Transverse colon (tissue), 4 donors: ENCODE measurements around the gene GPC6. TPM values are rescaled to one million over a fixed set of nuclear protein-coding genes. Genes with fewer than 3 reads are reported as not detected.

Experiments
- DNase-seq: peaks from one replicate; pipeline ENCODE4 v3.0.0-alpha.2; 2019
- H3K27ac ChIP-seq, 4 donors: fragments of 200-600 bp; sonication (generic); 2 replicates each; pipeline ENCODE4 v1.5.1; 2016 to 2018; ENCODE audit warnings: inconsistent platforms in 4 of 4
- H3K27me3 ChIP-seq: fragments of 200-600 bp; sonication (generic); 2 replicates; pipeline ENCODE4 v1.5.1; 2017; ENCODE audit warnings: inconsistent platforms
- H3K36me3 ChIP-seq, 4 donors: fragments of 200-600 bp; sonication (generic); 2 replicates each; pipeline ENCODE4 v1.5.1; 2017 to 2019; ENCODE audit warnings: inconsistent platforms in 4 of 4
- H3K4me1 ChIP-seq, 4 donors: fragments of 200-600 bp; sonication (generic); 2 replicates each; pipeline ENCODE4 v1.5.1; 2017 to 2020; ENCODE audit warnings: inconsistent platforms in 4 of 4
- H3K4me3 ChIP-seq, 4 donors: fragments of 200-600 bp; sonication (generic); 1 replicate in 1 of 4; 2 replicates in 3 of 4; pipeline versions ENCODE4 v1.5.1 to v1.6.1; 2017 to 2019; ENCODE audit warnings: inconsistent platforms in 4 of 4
- H3K9me3 ChIP-seq, 2 donors: fragments of 200-600 bp; sonication (generic); 2 replicates each; pipeline ENCODE4 v1.5.1; 2017 to 2019; ENCODE audit warnings: inconsistent platforms in 2 of 2
- EP300 ChIP-seq: sonication (generic); formaldehyde crosslinking; IDR thresholded peaks from one replicate; pipeline ENCODE4 v1.6.1; 2017; ENCODE audit warnings: antibody characterized with exemption, low read depth
- POLR2A ChIP-seq: fragments of 450-650 bp; IDR thresholded peaks from one replicate; pipeline ENCODE4 v1.6.1; 2016; ENCODE audit warnings: antibody characterized with exemption, mild to moderate bottlenecking, moderate library complexity
- POLR2AphosphoS5 ChIP-seq, 3 donors: sonication (generic); formaldehyde crosslinking; IDR thresholded peaks; one replicate each; pipeline ENCODE4 v1.6.1; 2016; ENCODE audit warnings: antibody characterized with exemption in 3 of 3
- WGBS, 2 donors: methylation state at CpG; one replicate each; pipeline ENCODE4 v1.1.5; 2018; ENCODE audit warnings: low coverage in 1 of 2; 5-methylcytosine and 5-hydroxymethylcytosine counted together
- in situ Hi-C, 4 donors: fragments of 200-750 bp; cut with MboI; loops; one replicate each; pipeline versions ENCODE4 v1.15.0 to v1.15.1; 2017; ENCODE audit warnings: low sequenced_read_pairs in 3 of 4, low pct_ligation_motif_present in 1 of 4, low pct_unique_long_range_greater_than_20kb in 1 of 4
- intact Hi-C: fragments of 100-400 bp; cut with DNase I; formaldehyde crosslinking; loops from one replicate; pipeline ENCODE4 v1.15.1; 2023; ENCODE audit warnings: low total_unique reads
- total RNA-seq, 4 donors: library from RNA; depleted of rRNA; stranded (reverse); fragments of >200 nt; gene quantifications; one replicate each; pipeline ENCODE4 v1.1.0, GENCODE V29; 2016
- TF ChIP-seq, protein P1 (sequence below), 5 experiments: fragments of 200-600 bp in 3 of 5; fragments of 450-650 bp in 2 of 5; sonication (generic) in 3 of 5; IDR thresholded peaks; 1 replicate in 2 of 5; 2 replicates in 3 of 5; pipeline ENCODE4 v1.5.1; 2016 to 2017; ENCODE audit warnings: antibody characterized with exemption in 5 of 5, inconsistent platforms in 3 of 5, mild to moderate bottlenecking in 2 of 5, moderate library complexity in 1 of 5

The GPC6 gene
- total RNA-seq, 4 donors from 2014 or later = 0.75 to 5.7 (median 4.0) TPM

- Histone ChIP-seq H3K4me3 (no peak overlapping the region), H3K27ac (no peak overlapping the region), H3K9me3 (no peaks in the 10 kb centered on the region), H3K27me3 (no peaks in the 10 kb centered on the region), H3K36me3 (no peaks in the 10 kb centered on the region), H3K4me1 (no peaks in the 10 kb centered on the region)
- intact Hi-C loops (no loop called here), in situ Hi-C loops (no loop called here)
- 29 to 47% methylated on average over 1 to 2 of the region's 2 CpGs for WGBS, 2 donors
- no peak for DNase-seq
- TF ChIP-seq POLR2A = no peak
- TF ChIP-seq POLR2AphosphoS5 (IDR thresholded peaks at IDR 0.05) = no peak
- TF ChIP-seq, protein P1, sequence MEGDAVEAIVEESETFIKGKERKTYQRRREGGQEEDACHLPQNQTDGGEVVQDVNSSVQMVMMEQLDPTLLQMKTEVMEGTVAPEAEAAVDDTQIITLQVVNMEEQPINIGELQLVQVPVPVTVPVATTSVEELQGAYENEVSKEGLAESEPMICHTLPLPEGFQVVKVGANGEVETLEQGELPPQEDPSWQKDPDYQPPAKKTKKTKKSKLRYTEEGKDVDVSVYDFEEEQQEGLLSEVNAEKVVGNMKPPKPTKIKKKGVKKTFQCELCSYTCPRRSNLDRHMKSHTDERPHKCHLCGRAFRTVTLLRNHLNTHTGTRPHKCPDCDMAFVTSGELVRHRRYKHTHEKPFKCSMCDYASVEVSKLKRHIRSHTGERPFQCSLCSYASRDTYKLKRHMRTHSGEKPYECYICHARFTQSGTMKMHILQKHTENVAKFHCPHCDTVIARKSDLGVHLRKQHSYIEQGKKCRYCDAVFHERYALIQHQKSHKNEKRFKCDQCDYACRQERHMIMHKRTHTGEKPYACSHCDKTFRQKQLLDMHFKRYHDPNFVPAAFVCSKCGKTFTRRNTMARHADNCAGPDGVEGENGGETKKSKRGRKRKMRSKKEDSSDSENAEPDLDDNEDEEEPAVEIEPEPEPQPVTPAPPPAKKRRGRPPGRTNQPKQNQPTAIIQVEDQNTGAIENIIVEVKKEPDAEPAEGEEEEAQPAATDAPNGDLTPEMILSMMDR (IDR thresholded peaks at IDR 0.05) = no peak
- no peak for TF ChIP-seq EP300
Observed at GRCh38 chr13:94272038-94272437, 1045.4 kb downstream of the GPC6 start.

- H3K9me3 ChIP-seq = no peaks in the 10 kb centered on the region
- WGBS, 2 donors = 69 to 76% methylated on average over 3 of the region's 3 CpGs
- DNase-seq = no peak
- intact Hi-C loops = no loop called here
- H3K27me3 ChIP-seq = no peaks in the 10 kb centered on the region
- H3K4me3 ChIP-seq = no peak overlapping the region
- in situ Hi-C loops = no loop called here
- no peaks in the 10 kb centered on the region for H3K4me1 ChIP-seq
- TF ChIP-seq, protein P1 (IDR thresholded peaks at IDR 0.05) = no peak
- no peak for TF ChIP-seq POLR2A
- TF ChIP-seq EP300 = no peak
- TF ChIP-seq POLR2AphosphoS5 (IDR thresholded peaks at IDR 0.05) = no peak
- H3K27ac ChIP-seq = no peak overlapping the region
- no peaks in the 10 kb centered on the region for H3K36me3 ChIP-seq
Observed at GRCh38 chr13:94280349-94280748, 1053.7 kb downstream of the GPC6 start.

DNA sequence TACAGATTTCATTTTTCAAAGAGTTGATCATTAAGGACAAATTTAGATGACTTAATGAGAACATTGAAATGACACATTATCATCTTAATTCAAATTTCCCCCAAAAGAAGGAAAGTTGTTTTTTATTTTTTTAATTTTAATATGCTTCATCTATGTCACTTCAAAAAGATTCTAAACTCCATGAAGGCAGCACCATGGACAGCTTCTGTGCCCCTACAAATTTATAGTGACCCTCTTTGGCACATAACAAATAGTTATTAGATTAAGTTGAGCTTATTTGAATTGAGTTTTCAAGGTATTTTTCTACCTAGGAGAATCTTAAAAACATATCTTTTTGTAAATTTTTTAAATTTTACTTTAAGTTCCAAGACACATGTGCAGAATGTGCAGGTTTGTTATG, 1054.2 kb downstream of the GPC6 start:
- no peaks in the 10 kb centered on the region for H3K4me1 ChIP-seq
- no peaks in the 10 kb centered on the region for H3K27me3 ChIP-seq
- no peak overlapping the region for H3K4me3 ChIP-seq
- intact Hi-C loops (no loop called here), in situ Hi-C loops (no loop called here)
- TF ChIP-seq, protein P1 (IDR thresholded peaks at IDR 0.05) = no peak
- no peak for TF ChIP-seq POLR2A
- TF ChIP-seq POLR2AphosphoS5 (IDR thresholded peaks at IDR 0.05) = no peak
- TF ChIP-seq EP300 = no peak
- no peak overlapping the region for H3K27ac ChIP-seq
- H3K36me3 ChIP-seq = no peaks in the 10 kb centered on the region
- no peaks in the 10 kb centered on the region for H3K9me3 ChIP-seq
- no peak for DNase-seq

- no peak for DNase-seq
- in situ Hi-C loops = no loop called here
- TF ChIP-seq POLR2A (no peak), POLR2AphosphoS5 (IDR thresholded peaks at IDR 0.05) (no peak), EP300 (no peak)
- TF ChIP-seq, protein P1 (IDR thresholded peaks at IDR 0.05) = no peak
Observed at GRCh38 chr13:94286581-94286980, 1060.0 kb downstream of the GPC6 start.

More at GRCh38 chr13:94286581-94286980, 1060.0 kb downstream of the GPC6 start:
- Histone ChIP-seq H3K27ac (no peak overlapping the region), H3K36me3 (no peaks in the 10 kb centered on the region), H3K9me3 (no peaks in the 10 kb centered on the region), H3K4me3 (no peak overlapping the region), H3K27me3 (no peaks in the 10 kb centered on the region), H3K4me1 (no peaks in the 10 kb centered on the region)
- WGBS, 2 donors = 51 to 56% methylated on average over 3 of the region's 3 CpGs
- intact Hi-C loops = no loop called here
